Sigmoid colon (tissue), 4 donors: ENCODE data around the gene BNIP3.

Experiments
- POLR2A ChIP-seq, 2 donors: fragments of 450-650 bp; IDR thresholded peaks; one replicate each; pipeline ENCODE4 v1.6.1; 2016; ENCODE audit warnings: antibody characterized with exemption in 2 of 2, mild to moderate bottlenecking in 2 of 2, moderate library complexity in 2 of 2
- POLR2AphosphoS5 ChIP-seq, 4 donors: sonication (generic); formaldehyde crosslinking; IDR thresholded peaks; one replicate each; pipeline ENCODE4 v1.6.1; 2017; ENCODE audit warnings: antibody characterized with exemption in 4 of 4
- TF ChIP-seq, protein P1 (sequence below), 4 experiments: fragments of 450-650 bp in 3 of 4; fragments of 200-600 bp in 1 of 4; IDR thresholded peaks; one replicate each; pipeline ENCODE4 v1.5.1; 2016 to 2019; ENCODE audit warnings: antibody characterized with exemption in 4 of 4, mild to moderate bottlenecking in 3 of 4, moderate library complexity in 2 of 4

GRCh38 chr10:131993275-131993674 is 11.6 kb upstream of the BNIP3 start:
- TF ChIP-seq, protein P1, sequence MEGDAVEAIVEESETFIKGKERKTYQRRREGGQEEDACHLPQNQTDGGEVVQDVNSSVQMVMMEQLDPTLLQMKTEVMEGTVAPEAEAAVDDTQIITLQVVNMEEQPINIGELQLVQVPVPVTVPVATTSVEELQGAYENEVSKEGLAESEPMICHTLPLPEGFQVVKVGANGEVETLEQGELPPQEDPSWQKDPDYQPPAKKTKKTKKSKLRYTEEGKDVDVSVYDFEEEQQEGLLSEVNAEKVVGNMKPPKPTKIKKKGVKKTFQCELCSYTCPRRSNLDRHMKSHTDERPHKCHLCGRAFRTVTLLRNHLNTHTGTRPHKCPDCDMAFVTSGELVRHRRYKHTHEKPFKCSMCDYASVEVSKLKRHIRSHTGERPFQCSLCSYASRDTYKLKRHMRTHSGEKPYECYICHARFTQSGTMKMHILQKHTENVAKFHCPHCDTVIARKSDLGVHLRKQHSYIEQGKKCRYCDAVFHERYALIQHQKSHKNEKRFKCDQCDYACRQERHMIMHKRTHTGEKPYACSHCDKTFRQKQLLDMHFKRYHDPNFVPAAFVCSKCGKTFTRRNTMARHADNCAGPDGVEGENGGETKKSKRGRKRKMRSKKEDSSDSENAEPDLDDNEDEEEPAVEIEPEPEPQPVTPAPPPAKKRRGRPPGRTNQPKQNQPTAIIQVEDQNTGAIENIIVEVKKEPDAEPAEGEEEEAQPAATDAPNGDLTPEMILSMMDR (IDR thresholded peaks at IDR 0.05) = no peak
- TF ChIP-seq POLR2AphosphoS5 (IDR thresholded peaks at IDR 0.05) = no peak
- TF ChIP-seq POLR2A (IDR thresholded peaks at IDR 0.05) = no peak
